ENCODE results near the gene ACACA.

ACACA gene

GRCh38 chr17:37358830-37359681 is 47.6 kb downstream of the ACACA start (continued):
- TF ChIP-seq ZSCAN30 (tag by site-specific recombination; IDR thresholded peaks at IDR 0.05) (peak; percentile 45; the same call in 1 of the 2 replicates), ZBTB26 (tag by site-specific recombination; optimal IDR thresholded peaks at IDR 0.05) (peak; percentile 51), ZSCAN5A (tag by site-specific recombination; IDR thresholded peaks at IDR 0.05) (0 out of 2 replicates have a peak, but pooled peaks have one; percentile 12), ZNF280D (tag by site-specific recombination; IDR thresholded peaks at IDR 0.05) (no peak), KLF9 (tag by site-specific recombination; IDR thresholded peaks at IDR 0.05; ENCODE audit: low read depth) (peak; percentile 85), KLF17 (tag by site-specific recombination; IDR thresholded peaks at IDR 0.05) (peak; percentile 79), ZBTB20 (tag by site-specific recombination; IDR thresholded peaks at IDR 0.05) (peak; percentile 32; the same call in 1 of the 2 replicates), ZBTB8A (tag by site-specific recombination; IDR thresholded peaks at IDR 0.05) (peak; percentile 67), ZNF133 (tag by site-specific recombination; IDR thresholded peaks at IDR 0.05) (no peak), ZNF768 (tag by site-specific recombination; IDR thresholded peaks at IDR 0.05) (no peak), ZNF571 (tag by site-specific recombination; IDR thresholded peaks at IDR 0.05) (no peak), ZNF692 (tag by site-specific recombination; IDR thresholded peaks at IDR 0.05) (peak; percentile 61; the same call in 1 of the 2 replicates), ZIC2 (tag by site-specific recombination; IDR thresholded peaks at IDR 0.05) (peak; percentile 82), ZSCAN4 (tag by site-specific recombination; IDR thresholded peaks at IDR 0.05) (no peak), ZNF561 (tag by site-specific recombination; IDR thresholded peaks at IDR 0.05; ENCODE audit: borderline replicate concordance) (0 out of 2 replicates have a peak, but pooled peaks have one; percentile 61), IKZF3 (tag by site-specific recombination; IDR thresholded peaks at IDR 0.05) (peak; percentile 73), ZNF404 (tag by site-specific recombination; IDR thresholded peaks at IDR 0.05) (no peak), ZNF473 (tag by site-specific recombination; IDR thresholded peaks at IDR 0.05) (no peak), ZFHX2 (tag by site-specific recombination; conservative IDR thresholded peaks at IDR 0.05) (no peak; the same call in 1 of the 2 replicates), ZNF433 (tag by site-specific recombination; IDR thresholded peaks at IDR 0.05; ENCODE audit: low read depth) (no peak), ZNF140 (tag by site-specific recombination; IDR thresholded peaks at IDR 0.05) (no peak), PRDM4 (tag by site-specific recombination; IDR thresholded peaks at IDR 0.05) (no peak)

Data from HEK293 (cell line).